ENCODE measurements around the gene CD300E. TPM values are rescaled to one million over a fixed set of nuclear protein-coding genes. Genes with fewer than 3 reads are reported as not detected.

CD300E gene
- total RNA-seq, 2 experiments from 2014 or later, result 0.93 to 0.98 TPM

GRCh38 chr17:74591503-74591902 lies 32.0 kb downstream of the CD300E start:
- CTCF ChIA-PET, result interaction anchor here (0.7 kb wide), 1 partner anchor 9 kb away, joined by 3 read pairs; no protein-coding TSS in a partner anchor
- Histone ChIP-seq H3K27ac (ENCODE audit: low read depth in 1 of 2, low read length in 2 of 2) (no peak overlapping the region), H3K9me3 (ENCODE audit: control insufficient read depth in 1 of 2, insufficient read depth in 1 of 2, low read length in 2 of 2) (no peaks in the 10 kb centered on the region), H3K4me1 (ENCODE audit: insufficient read depth, low read length) (peaks cover 10% of the 10 kb centered on the region), H3K36me3 (ENCODE audit: insufficient read depth, low read length) (no peaks in the 10 kb centered on the region), H3K27me3 (ENCODE audit: control insufficient read depth in 1 of 2, insufficient read depth in 2 of 2, low read length in 2 of 2) (peaks cover 0 to 5% of the 10 kb centered on the region in 2 experiments), H3K4me3 (ENCODE audit: low read length) (no peak overlapping the region)
- Mint-ChIP-seq H3K4me1 (ENCODE audit: low read depth) (peaks cover 20% of the 10 kb centered on the region), H3K4me3 (no peak overlapping the region), H3K36me3 (ENCODE audit: low read depth) (no peaks in the 10 kb centered on the region), H3K27ac (peak overlapping the region; percentile 76), H3K9me3 (no peaks in the 10 kb centered on the region), H3K27me3 (peaks cover 8% of the 10 kb centered on the region)
- POLR2A ChIA-PET, result interaction anchor here (0.9 to 1.4 kb wide), 2 partner anchors 12 to 282 kb away, joined by 4 to 6 read pairs; no protein-coding TSS in a partner anchor
- DNase-seq (no peak), ATAC-seq (ENCODE audit: poor library complexity) (no peak)
- intact Hi-C loops (cut with DNase I, micrococcal nuclease), result no loop called here
- no peak for TF ChIP-seq CTCF (IDR thresholded peaks at IDR 0.05)

GRCh38 chr17:74585711-74586110 lies 37.8 kb downstream of the CD300E start:
- H3K36me3 Mint-ChIP-seq (ENCODE audit: low read depth), result no peaks in the 10 kb centered on the region
- H3K4me1 Mint-ChIP-seq (ENCODE audit: low read depth), result peaks cover under 1% of the 10 kb centered on the region
- no peak for DNase-seq
- H3K27ac ChIP-seq (ENCODE audit: low read depth in 1 of 2, low read length in 2 of 2), result no peak overlapping the region
- peaks cover 0 to 2% of the 10 kb centered on the region in 2 experiments for H3K27me3 ChIP-seq (ENCODE audit: control insufficient read depth in 1 of 2, insufficient read depth in 2 of 2, low read length in 2 of 2)
- H3K36me3 ChIP-seq (ENCODE audit: insufficient read depth, low read length), result no peaks in the 10 kb centered on the region
- POLR2A ChIA-PET, result no interaction called here
- H3K4me3 Mint-ChIP-seq, result no peak overlapping the region
- TF ChIP-seq CTCF (IDR thresholded peaks at IDR 0.05), result no peak
- intact Hi-C loops (cut with DNase I, micrococcal nuclease), result no loop called here
- no peak for ATAC-seq (ENCODE audit: poor library complexity)
- no peak overlapping the region for H3K4me3 ChIP-seq (ENCODE audit: low read length)
- H3K27me3 Mint-ChIP-seq, result no peaks in the 10 kb centered on the region
- H3K9me3 ChIP-seq (ENCODE audit: control insufficient read depth in 1 of 2, insufficient read depth in 1 of 2, low read length in 2 of 2), result peaks cover 3 to 4% of the 10 kb centered on the region in 2 experiments
- H3K9me3 Mint-ChIP-seq, result peaks cover 6% of the 10 kb centered on the region
- H3K27ac Mint-ChIP-seq, result no peak overlapping the region
- no peaks in the 10 kb centered on the region for H3K4me1 ChIP-seq (ENCODE audit: insufficient read depth, low read length)
- CTCF ChIA-PET, result no interaction called here

GRCh38 chr17:74584292-74585060 lies 39.1 kb downstream of the CD300E start:
- Histone ChIP-seq H3K4me3 (ENCODE audit: low read length) (no peak overlapping the region), H3K36me3 (ENCODE audit: insufficient read depth, low read length) (no peaks in the 10 kb centered on the region), H3K27me3 (ENCODE audit: control insufficient read depth in 1 of 2, insufficient read depth in 2 of 2, low read length in 2 of 2) (peaks cover 0 to 2% of the 10 kb centered on the region in 2 experiments), H3K9me3 (ENCODE audit: control insufficient read depth in 1 of 2, insufficient read depth in 1 of 2, low read length in 2 of 2) (peaks cover 3 to 4% of the 10 kb centered on the region in 2 experiments), H3K4me1 (ENCODE audit: insufficient read depth, low read length) (peaks cover 10% of the 10 kb centered on the region), H3K27ac (ENCODE audit: low read depth in 1 of 2, low read length in 2 of 2) (no peak overlapping the region)
- POLR2A ChIA-PET, result no interaction called here
- Mint-ChIP-seq H3K27me3 (no peaks in the 10 kb centered on the region), H3K36me3 (ENCODE audit: low read depth) (no peaks in the 10 kb centered on the region), H3K9me3 (peaks cover 6% of the 10 kb centered on the region), H3K4me1 (ENCODE audit: low read depth) (peaks cover 13% of the 10 kb centered on the region), H3K4me3 (no peak overlapping the region), H3K27ac (no peak overlapping the region)
- CTCF ChIA-PET, result no interaction called here
- intact Hi-C loops (cut with DNase I, micrococcal nuclease), result no loop called here
- ATAC-seq (ENCODE audit: poor library complexity) (no peak), DNase-seq (no peak)
- TF ChIP-seq CTCF (IDR thresholded peaks at IDR 0.05), result no peak

Measured in CD4-positive, alpha-beta T cell (primary cell).